ENCODE results near the gene DMP1. TPM values are rescaled to one million over a fixed set of nuclear protein-coding genes. Genes with fewer than 3 reads are reported as not detected.

DMP1 gene
- total RNA-seq (not detected in 2 replicates), polyA plus RNA-seq (not detected in 2 replicates), polyA minus RNA-seq (not detected in 2 replicates), Bru-seq, nascent RNA (percentile 6 among the genes with signal in this experiment), BruChase-seq, experiment 1, labeled RNA remaining after a 6-hour chase (percentile 7 among the genes with signal in this experiment), BruChase-seq, experiment 2, labeled RNA remaining after a 2-hour chase (percentile 7 among the genes with signal in this experiment)
- not detected in 2 replicates for polyA plus RNA-seq (2011; cell fraction: cytosol; rRNA removed)
- not detected in 2 replicates for polyA plus RNA-seq (2011; cell fraction: nucleus; rRNA removed)
- not detected in 2 replicates for polyA plus RNA-seq (2012)
- polyA minus RNA-seq (2011; cell fraction: cytosol; rRNA and poly(A)+ RNA removed), result not detected
- not detected in 2 replicates for polyA minus RNA-seq (2011; cell fraction: nucleus; rRNA and poly(A)+ RNA removed)
- long read RNA-seq, result 0 reads

GRCh38 chr4:87649980-87650379, at the start of gene DMP1:
TSS of gene DMP1 (plus strand) at chr4:87650280. CDS start at chr4:87656493, 6,213 bp downstream.
- intact Hi-C loops (cut with micrococcal nuclease) (loop anchor here (10.0 kb wide), 2 partner anchors 555 to 805 kb away; partner anchors contain the start of gene HERC5), dilution Hi-C loops (cut with MboI; ENCODE audit: extremely low pct_ligation_motif_present, low sequenced_read_pairs) (no loop called here)
- Histone ChIP-seq H2AFZ (ENCODE audit: low read depth, low read length) (no peak within 1 kb of the TSS), H3K4me1 (ENCODE audit: control insufficient read depth, extremely low read depth, insufficient read depth, low read length) (no peaks in the 10 kb centered on the region), H3K4me2 (ENCODE audit: insufficient read depth, low read length) (no peak within 1 kb of the TSS), H3K36me3 (ENCODE audit: control insufficient read depth in 2 of 2, extremely low read depth in 1 of 2, insufficient read depth in 2 of 2, low read length in 2 of 2) (no peaks in the 10 kb centered on the region), H4K20me1 (replicated peaks; ENCODE audit: control insufficient read depth, extremely low read depth, insufficient read depth, low read length) (no peaks in the 10 kb centered on the region), H3K79me2 (ENCODE audit: control insufficient read depth, insufficient read depth, low read length) (no peaks in the 10 kb centered on the region), H3K27ac (ENCODE audit: insufficient read depth, low read depth, low read length) (no peak within 1 kb of the TSS), H3K9me1 (replicated peaks; ENCODE audit: control insufficient read depth, extremely low read depth, insufficient read depth, low read length) (no peaks in the 10 kb centered on the region), H3K9ac (replicated peaks; ENCODE audit: extremely low read depth, insufficient read depth, low read length) (no peak within 1 kb of the TSS), H3K4me3 (replicated peaks in 1 of 3; ENCODE audit: insufficient read depth in 1 of 3, low read depth in 1 of 3, low read length in 3 of 3) (no peak within 1 kb of the TSS), H3K9me3 (replicated peaks; ENCODE audit: control insufficient read depth, insufficient read depth, low read length) (no peaks in the 10 kb centered on the region), H3K27me3 (ENCODE audit: control insufficient read depth in 2 of 2, insufficient read depth in 2 of 2, low read length in 2 of 2) (no peaks in the 10 kb centered on the region)
- ChIA-PET CTCF (interaction anchor here (0.9 to 1.5 kb wide), 2 partner anchors 13 to 16 kb away, joined by 3 to 4 read pairs; no protein-coding TSS in a partner anchor), POLR2A (interaction anchor here (0.6 kb wide), 1 partner anchor 29 kb away, joined by 3 read pairs; no protein-coding TSS in a partner anchor)
- BruUV-seq (replicated peaks), result no TSS peak
- FAIRE-seq (no peak), DNase-seq (ENCODE audit: low read depth, low spot score) (no peak)
- TF ChIP-seq POLR2A (IDR thresholded peaks at IDR 0.05; ENCODE audit: low read depth, low read length) (no peak), JUN (IDR thresholded peaks at IDR 0.05; ENCODE audit: borderline replicate concordance, insufficient read depth, insufficient read length, low read depth) (no peak), MAX (IDR thresholded peaks at IDR 0.05; ENCODE audit: insufficient read depth, insufficient read length) (no peak), EZH2 (IDR thresholded peaks at IDR 0.05; ENCODE audit: borderline replicate concordance, low read depth, low read length, severe bottlenecking) (no peak), MYC (IDR thresholded peaks at IDR 0.05; ENCODE audit: low read depth, low read length) (no peak), GATA2 (IDR thresholded peaks at IDR 0.05; ENCODE audit: insufficient read depth, insufficient read length, low read depth, low read length) (no peak)

- ChIA-PET CTCF (no interaction called here), POLR2A (no interaction called here)
- Histone ChIP-seq H3K27ac (ENCODE audit: insufficient read depth, low read depth, low read length) (no peak overlapping the region), H3K9ac (replicated peaks; ENCODE audit: extremely low read depth, insufficient read depth, low read length) (no peak overlapping the region), H2AFZ (ENCODE audit: low read depth, low read length) (no peak overlapping the region), H3K4me2 (ENCODE audit: insufficient read depth, low read length) (no peak overlapping the region), H4K20me1 (replicated peaks; ENCODE audit: control insufficient read depth, extremely low read depth, insufficient read depth, low read length) (no peaks in the 10 kb centered on the region), H3K4me3 (replicated peaks in 1 of 3; ENCODE audit: insufficient read depth in 1 of 3, low read depth in 1 of 3, low read length in 3 of 3) (no peak overlapping the region), H3K9me1 (replicated peaks; ENCODE audit: control insufficient read depth, extremely low read depth, insufficient read depth, low read length) (no peaks in the 10 kb centered on the region), H3K9me3 (replicated peaks; ENCODE audit: control insufficient read depth, insufficient read depth, low read length) (no peaks in the 10 kb centered on the region), H3K27me3 (ENCODE audit: control insufficient read depth in 2 of 2, insufficient read depth in 2 of 2, low read length in 2 of 2) (no peaks in the 10 kb centered on the region), H3K36me3 (ENCODE audit: control insufficient read depth in 2 of 2, extremely low read depth in 1 of 2, insufficient read depth in 2 of 2, low read length in 2 of 2) (no peaks in the 10 kb centered on the region), H3K79me2 (ENCODE audit: control insufficient read depth, insufficient read depth, low read length) (no peaks in the 10 kb centered on the region), H3K4me1 (ENCODE audit: control insufficient read depth, extremely low read depth, insufficient read depth, low read length) (no peaks in the 10 kb centered on the region)
- no TSS peak for BruUV-seq (replicated peaks)
- intact Hi-C loops (cut with micrococcal nuclease), result no loop called here
- DNase-seq (ENCODE audit: low read depth, low spot score) (no peak), FAIRE-seq (no peak)
- no peak for TF ChIP-seq MYC (IDR thresholded peaks at IDR 0.05; ENCODE audit: low read depth, low read length)
- TF ChIP-seq GATA2 (IDR thresholded peaks at IDR 0.05; ENCODE audit: insufficient read depth, insufficient read length, low read depth, low read length), result no peak
- no peak for TF ChIP-seq CTCF (IDR thresholded peaks at IDR 0.05; ENCODE audit: extremely low read depth in 1 of 2, insufficient read depth in 1 of 2, low read depth in 1 of 2, low read length in 2 of 2)
- TF ChIP-seq POLR2AphosphoS5 (IDR thresholded peaks at IDR 0.05; ENCODE audit: insufficient read depth, low read depth, low read length), result no peak
- no peak for TF ChIP-seq JUN (IDR thresholded peaks at IDR 0.05; ENCODE audit: borderline replicate concordance, insufficient read depth, insufficient read length, low read depth)
- no peak for TF ChIP-seq FOS (IDR thresholded peaks at IDR 0.05; ENCODE audit: borderline replicate concordance, insufficient read depth, low read length)
- TF ChIP-seq EZH2 (IDR thresholded peaks at IDR 0.05; ENCODE audit: borderline replicate concordance, low read depth, low read length, severe bottlenecking), result no peak
- no peak for TF ChIP-seq MAX (IDR thresholded peaks at IDR 0.05; ENCODE audit: insufficient read depth, insufficient read length)
- dilution Hi-C loops (cut with MboI; ENCODE audit: extremely low pct_ligation_motif_present, low sequenced_read_pairs), result no loop called here
These were observed 48.7 kb upstream of the DMP1 start for GRCh38 chr4:87601361-87601760.

Measured in endothelial cell of umbilical vein (primary cell).